Common myeloid progenitor, CD34-positive (primary cell): ENCODE results near the gene TRIM7.
A peak's percentile ranks its signal among the peaks of the same experiment; 100 is the strongest.
"Not testable (repeated sequence)": the region's sequence is repeated elsewhere in the genome, so short reads cannot be mapped to it uniquely, and the experiment has no call there.

ENCODE experiments used
- CTCF ChIA-PET: fragments of 350-600 bp; sonication (Branson Sonifier 250); formaldehyde crosslinking; loops from one replicate; lab custom pipeline; 2021; ENCODE audit warnings: antibody characterized with exemption; lab: Charles Lee
- POLR2A ChIA-PET: fragments of 350-600 bp; sonication (Branson Sonifier 250); formaldehyde crosslinking; loops from one replicate; lab custom pipeline; 2021; ENCODE audit warnings: antibody characterized with exemption; lab: Charles Lee
- DNase-seq, 3 donors: peaks; one replicate each; pipeline versions ENCODE4 v3.0.0 to v3.0.0-alpha.2; 2013
- H3K27ac ChIP-seq, 2 experiments: 1 replicate in 1 of 2; 2 replicates in 1 of 2; pipeline ENCODE4 v1.7.0; 2013; ENCODE audit warnings: inconsistent platforms in 2 of 2, low read length in 2 of 2, mild to moderate bottlenecking in 2 of 2, low read depth in 1 of 2, moderate library complexity in 1 of 2; ENCODE audit not compliant: severe bottlenecking in 2 of 2, insufficient read depth in 1 of 2, poor library complexity in 1 of 2
- H3K27me3 ChIP-seq, 5 experiments: replicated peaks in 2 of 5; 1 replicate in 3 of 5; 2 replicates in 2 of 5; pipeline versions ENCODE4 v1.6.1 to v1.7.0; 2013; ENCODE audit warnings: low read length in 4 of 5, mild to moderate bottlenecking in 2 of 5, moderate library complexity in 2 of 5, inconsistent platforms in 1 of 5; ENCODE audit not compliant: insufficient read depth in 5 of 5, control insufficient read depth in 4 of 5
- H3K36me3 ChIP-seq, 4 experiments: 1 replicate in 2 of 4; 2 replicates in 2 of 4; pipeline versions ENCODE4 v1.6.1 to v1.7.0; 2013; ENCODE audit warnings: low read length in 3 of 4, control low read depth in 1 of 4, mild to moderate bottlenecking in 1 of 4; ENCODE audit not compliant: control insufficient read depth in 4 of 4, insufficient read depth in 4 of 4
- H3K4me1 ChIP-seq, 4 experiments: 1 replicate in 3 of 4; 2 replicates in 1 of 4; pipeline versions ENCODE4 v1.6.1 to v1.7.1; 2013; ENCODE audit warnings: low read length in 3 of 4, mild to moderate bottlenecking in 3 of 4, control low read depth in 1 of 4, inconsistent platforms in 1 of 4, moderate library complexity in 1 of 4; ENCODE audit not compliant: control insufficient read depth in 4 of 4, insufficient read depth in 4 of 4; ENCODE audit errors: control extremely low read depth in 1 of 4
- H3K4me3 ChIP-seq, 7 experiments: 1 replicate in 4 of 7; 2 replicates in 3 of 7; pipeline versions ENCODE4 v1.5.1 to v1.7.0; 2013; ENCODE audit warnings: mild to moderate bottlenecking in 7 of 7, low read length in 6 of 7, moderate library complexity in 6 of 7, inconsistent platforms in 2 of 7, low read depth in 2 of 7, control low read depth in 1 of 7; ENCODE audit not compliant: insufficient read depth in 4 of 7, control insufficient read depth in 1 of 7; ENCODE audit errors: extremely low read depth in 1 of 7
- H3K9me3 ChIP-seq, 5 experiments: 1 replicate in 4 of 5; 2 replicates in 1 of 5; pipeline versions ENCODE4 v1.6.1 to v1.7.1; 2013; ENCODE audit warnings: low read length in 4 of 5, mild to moderate bottlenecking in 2 of 5, inconsistent platforms in 1 of 5, low read depth in 1 of 5, moderate library complexity in 1 of 5; ENCODE audit not compliant: control insufficient read depth in 4 of 5, insufficient read depth in 2 of 5; ENCODE audit errors: control extremely low read depth in 1 of 5
- WGBS: methylation state at CpG from one replicate; pipeline ENCODE4 v1.1.5; 2013; ENCODE audit not compliant: insufficient coverage; 5-methylcytosine and 5-hydroxymethylcytosine counted together

Gene TRIM7

DNA sequence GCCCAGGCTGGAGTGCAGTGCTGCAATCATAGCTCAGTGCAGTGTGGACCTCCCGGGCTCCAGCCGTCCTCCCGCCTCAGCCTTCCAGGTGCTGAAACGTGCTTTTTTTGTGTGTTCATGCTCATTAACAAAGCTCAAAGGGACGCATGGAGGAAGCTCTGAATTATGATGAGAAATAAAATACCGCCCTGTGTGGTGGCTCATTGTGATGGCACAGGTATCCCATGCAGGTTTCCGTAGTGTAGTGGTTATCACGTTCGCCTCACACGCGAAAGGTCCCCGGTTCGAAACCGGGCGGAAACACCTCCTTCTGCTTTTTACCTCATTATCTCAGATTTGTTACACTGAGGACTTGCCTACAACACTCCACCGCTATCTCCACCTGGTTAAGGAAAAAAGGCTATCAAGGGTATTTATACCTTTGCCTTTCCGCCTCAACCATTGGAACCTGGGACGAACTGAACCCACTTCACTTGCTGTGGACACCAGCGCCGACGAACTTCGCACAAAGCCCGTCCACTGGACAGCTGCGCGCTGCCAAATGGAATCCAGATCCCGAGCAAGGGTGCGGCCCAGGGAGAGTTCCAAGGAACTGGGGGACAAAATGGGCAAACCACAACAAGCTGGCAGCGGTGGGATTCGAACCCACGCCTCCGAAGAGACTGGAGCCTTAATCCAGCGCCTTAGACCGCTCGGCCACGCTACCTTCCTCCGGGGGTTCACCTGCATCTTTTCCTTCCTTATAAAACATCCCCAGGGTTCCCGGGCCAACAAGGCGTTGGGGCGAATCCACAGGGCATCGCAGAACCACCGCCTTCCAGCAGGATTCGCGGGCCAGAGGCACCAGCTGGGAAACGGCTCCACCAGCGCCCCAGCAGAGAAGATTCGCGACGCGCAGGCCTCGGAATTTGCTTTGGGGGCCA is 31.3 kb downstream of the TRIM7 start:
- Histone ChIP-seq H3K27ac (no peak overlapping the region), H3K36me3 (no peaks in the 10 kb centered on the region), H3K9me3 (peaks cover 0 to 1% (median 0%) of the 10 kb centered on the region in 5 experiments), H3K4me3 (peak overlapping the region in 6 of 7 experiments; percentile 13 to 72 (median 54)), H3K4me1 (peaks cover 0 to 26% (median 24%) of the 10 kb centered on the region in 4 experiments), H3K27me3 (peaks cover 7 to 65% (median 24%) of the 10 kb centered on the region in 5 experiments)
- DNase-seq = peak in 2 of 3 donors; percentile 74 to 78
- WGBS = 7% methylated on average over 49 of the region's 50 CpGs
- ChIA-PET CTCF (interaction anchor here (0.7 to 7.2 kb wide), 7 partner anchors 10 to 383 kb away, joined by 3 to 41 read pairs (median 5); no protein-coding TSS in a partner anchor), POLR2A (no interaction called here)

DNA sequence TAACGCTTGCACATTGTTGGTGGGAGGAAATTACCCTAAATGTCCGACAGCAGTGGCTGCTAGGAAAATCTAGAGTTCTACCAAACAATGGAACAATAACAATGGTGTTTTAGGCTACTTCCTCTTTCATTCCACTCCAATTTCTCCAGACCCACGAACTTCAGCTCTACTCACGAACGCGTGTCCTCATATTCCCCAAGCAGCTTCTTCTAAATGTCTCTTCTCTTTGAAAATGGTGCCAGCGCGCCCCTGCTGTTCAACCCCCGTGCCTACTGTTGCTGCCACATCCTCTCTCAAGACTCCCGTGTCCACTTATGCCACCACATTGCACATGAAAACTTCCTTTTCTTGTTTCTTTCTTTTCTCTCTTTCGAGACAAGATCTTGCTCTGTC is 32.0 kb downstream of the TRIM7 start:
- Histone ChIP-seq H3K27ac (no peak overlapping the region), H3K36me3 (no peaks in the 10 kb centered on the region), H3K4me1 (peaks cover 0 to 29% (median 24%) of the 10 kb centered on the region in 4 experiments), H3K4me3 (peak overlapping the region in 6 of 7 experiments; percentile 37 to 72 (median 54)), H3K27me3 (peaks cover 13 to 72% (median 27%) of the 10 kb centered on the region in 5 experiments), H3K9me3 (peaks cover 0 to 1% (median 0%) of the 10 kb centered on the region in 5 experiments)
- ChIA-PET POLR2A (interaction anchor here (0.6 kb wide), 2 partner anchors 355 to 1491 kb away, joined by 3 read pairs; no protein-coding TSS in a partner anchor), CTCF (interaction anchor here (0.7 to 7.2 kb wide), 11 partner anchors 8 to 382 kb away, joined by 3 to 41 read pairs (median 3); no protein-coding TSS in a partner anchor)
- peak; percentile 72 to 87 (median 74) for DNase-seq
- 0% methylated on average over 9 of the region's 11 CpGs for WGBS

DNA sequence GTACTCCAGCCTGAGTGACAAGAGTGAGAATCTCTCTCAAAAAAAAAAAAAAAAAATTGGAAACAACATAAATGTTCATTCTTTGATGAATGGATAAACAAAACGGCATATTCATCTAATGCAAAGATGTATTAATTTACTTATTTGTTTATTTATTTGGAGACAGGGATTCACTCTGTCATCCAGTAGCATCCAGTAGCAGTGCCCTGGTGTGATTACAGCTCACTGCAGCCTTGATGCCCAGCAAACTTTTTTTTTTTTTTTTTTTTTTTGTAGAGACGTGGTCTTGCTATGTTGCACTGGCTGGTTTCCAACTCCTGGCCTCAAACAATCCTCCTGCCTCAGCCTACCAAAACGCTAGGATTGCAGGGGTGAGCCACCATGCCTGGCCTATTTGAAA is 33.2 kb downstream of the TRIM7 start:
- no peak overlapping the region for H3K4me3 ChIP-seq
- CTCF ChIA-PET = interaction anchor here (1.4 to 7.2 kb wide), 4 partner anchors 8 to 54 kb away, joined by 3 to 41 read pairs (median 8); no protein-coding TSS in a partner anchor
- no CpG with 5 or more reads among the region's 3 CpGs for WGBS
- H3K27me3 ChIP-seq = peaks cover 13 to 82% (median 26%) of the 10 kb centered on the region in 5 experiments
- H3K27ac ChIP-seq = no peak overlapping the region
- peaks cover 0 to 2% (median 0%) of the 10 kb centered on the region in 5 experiments for H3K9me3 ChIP-seq
- DNase-seq = no peak
- peaks cover 0 to 29% (median 24%) of the 10 kb centered on the region in 4 experiments for H3K4me1 ChIP-seq
- H3K36me3 ChIP-seq = no peaks in the 10 kb centered on the region
- POLR2A ChIA-PET = no interaction called here

DNA sequence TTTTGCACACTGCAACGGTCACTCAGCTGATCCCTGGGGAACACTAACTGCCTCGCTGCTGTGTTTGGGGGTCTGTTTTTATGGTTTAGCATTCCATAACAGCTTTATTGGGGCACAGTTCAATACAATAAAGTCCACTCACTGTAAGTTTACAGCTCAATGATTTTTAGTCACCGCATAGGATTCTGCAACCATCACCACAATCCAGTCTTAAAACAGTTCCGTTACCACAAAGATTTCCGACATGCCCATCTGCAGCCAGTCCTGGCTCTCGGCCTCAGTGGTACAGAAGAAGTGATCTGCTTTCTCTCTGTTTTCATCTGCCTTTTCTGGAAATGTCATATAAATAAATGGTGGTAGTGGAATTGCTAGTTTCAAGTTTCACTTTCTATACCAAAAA is 34.0 kb downstream of the TRIM7 start:
- H3K4me3 ChIP-seq = no peak overlapping the region
- no peak for DNase-seq
- H3K27me3 ChIP-seq = peaks cover 11 to 84% (median 21%) of the 10 kb centered on the region in 5 experiments
- WGBS = 55% methylated on average over 4 of the region's 6 CpGs
- no peaks in the 10 kb centered on the region for H3K36me3 ChIP-seq
- ChIA-PET POLR2A (no interaction called here), CTCF (interaction anchor here (0.8 to 7.2 kb wide), 6 partner anchors 7 to 123 kb away, joined by 3 to 41 read pairs (median 4); no protein-coding TSS in a partner anchor)
- peaks cover 0 to 29% (median 24%) of the 10 kb centered on the region in 4 experiments for H3K4me1 ChIP-seq
- H3K9me3 ChIP-seq = peaks cover 0 to 2% (median 0%) of the 10 kb centered on the region in 5 experiments
- no peak overlapping the region for H3K27ac ChIP-seq

DNA sequence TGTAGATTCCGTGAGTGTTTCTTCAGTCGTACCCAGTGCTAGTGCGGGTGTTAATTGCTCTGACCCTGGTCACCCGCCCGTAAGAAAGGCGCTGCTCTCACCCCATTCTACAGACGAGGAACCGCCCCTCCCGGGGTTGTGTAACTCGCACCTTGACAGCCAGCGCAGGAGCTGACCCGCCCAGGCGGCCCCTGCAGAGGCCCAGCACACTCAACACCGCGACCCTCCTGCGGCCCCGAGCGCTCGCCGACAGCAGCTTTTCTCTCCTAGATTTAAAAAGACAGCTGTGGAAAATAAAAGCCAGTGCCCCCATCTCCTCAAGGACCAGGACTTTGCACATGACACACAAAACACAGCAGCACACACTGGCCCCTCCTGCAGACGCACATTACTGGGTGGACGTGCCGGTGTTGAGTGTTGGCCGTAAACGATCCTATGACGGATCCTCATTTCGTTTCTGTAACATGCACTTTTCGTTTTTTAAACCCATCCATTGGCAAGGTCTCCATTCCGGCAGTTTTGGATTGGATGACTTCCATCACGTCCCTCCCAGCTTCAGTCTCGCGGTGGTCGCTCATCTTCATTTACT is 34.7 kb downstream of the TRIM7 start:
- H3K27me3 ChIP-seq = peaks cover 11 to 86% (median 21%) of the 10 kb centered on the region in 5 experiments
- POLR2A ChIA-PET = no interaction called here

DNA sequence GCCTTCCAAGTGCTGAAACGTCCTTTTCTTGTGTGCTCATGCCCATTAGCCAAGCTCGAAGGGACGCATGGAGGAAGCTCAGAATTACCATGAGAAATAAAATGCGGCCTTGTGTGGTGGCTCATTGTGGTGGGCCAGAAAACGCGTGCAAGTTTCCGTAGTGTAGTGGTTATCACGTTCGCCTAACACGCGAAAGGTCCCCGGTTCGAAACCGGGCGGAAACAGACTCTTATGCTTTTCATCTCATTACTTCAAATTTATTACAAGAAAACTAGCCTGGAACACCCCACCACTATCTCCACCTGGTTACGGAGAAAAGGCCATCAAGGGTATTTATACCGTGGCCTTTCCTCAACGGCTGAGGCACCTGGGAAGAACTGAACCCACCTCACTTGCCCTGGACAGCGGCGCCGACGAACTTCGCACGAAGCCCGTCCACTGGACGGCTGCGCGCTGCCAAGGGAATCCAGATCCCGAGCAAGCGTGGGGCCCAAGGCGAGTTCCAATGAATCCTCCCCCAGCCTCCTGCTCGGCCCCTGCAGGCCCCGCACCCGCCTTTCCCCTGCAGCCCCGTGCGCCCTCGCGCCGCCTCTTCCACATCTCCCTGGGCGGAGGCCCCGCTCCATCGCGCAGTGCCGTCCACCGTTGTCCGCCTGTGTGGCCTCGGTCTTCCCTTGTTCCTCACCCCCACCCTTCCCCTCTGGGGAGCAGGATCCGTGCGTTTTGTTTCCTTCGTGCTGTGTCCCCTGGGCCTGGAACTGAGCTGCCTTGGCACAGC is 35.3 kb downstream of the TRIM7 start:
- CTCF ChIA-PET = interaction anchor here (1.3 to 7.2 kb wide), 3 partner anchors 8 to 14 kb away, joined by 3 to 41 read pairs (median 4); no protein-coding TSS in a partner anchor
- peak overlapping the region in 6 of 7 experiments; percentile 2 to 68 (median 34) for H3K4me3 ChIP-seq

More for the DNA sequence above, 34.7 kb downstream of the TRIM7 start:
- CTCF ChIA-PET = interaction anchor here (0.5 to 7.2 kb wide), 6 partner anchors 9 to 122 kb away, joined by 3 to 41 read pairs (median 3); no protein-coding TSS in a partner anchor
- H3K27ac ChIP-seq = no peak overlapping the region
- 15% methylated on average over 30 of the region's 33 CpGs for WGBS
- peaks cover 0 to 2% (median 0%) of the 10 kb centered on the region in 5 experiments for H3K9me3 ChIP-seq
- no peaks in the 10 kb centered on the region for H3K36me3 ChIP-seq
- no peak for DNase-seq
- H3K4me3 ChIP-seq = peak overlapping the region in 5 of 7 experiments; percentile 2 to 68 (median 40)
- H3K4me1 ChIP-seq = peaks cover 0 to 29% (median 24%) of the 10 kb centered on the region in 4 experiments

More for the DNA sequence above, 35.3 kb downstream of the TRIM7 start:
- H3K9me3 ChIP-seq, POLR2A ChIA-PET, H3K27ac ChIP-seq, H3K36me3 ChIP-seq: not testable (repeated sequence)
- peak; percentile 75 to 85 (median 79) for DNase-seq
- 5% methylated on average over 32 of the region's 50 CpGs for WGBS
- Histone ChIP-seq H3K27me3 (peaks cover 11 to 89% (median 21%) of the 10 kb centered on the region in 5 experiments), H3K4me1 (peaks cover 0 to 29% (median 24%) of the 10 kb centered on the region in 4 experiments)
